Prostate gland (tissue), 2 donors: ENCODE results near the gene SHISA8.

Source experiments
- CTCF ChIP-seq, 4 experiments: fragments of 200-600 bp in 2 of 4; fragments of 450-650 bp in 2 of 4; sonication (generic) in 2 of 4; IDR thresholded peaks; 1 replicate in 3 of 4; 2 replicates in 1 of 4; pipeline ENCODE4 v1.5.1; 2016 to 2019; ENCODE audit warnings: antibody characterized with exemption in 4 of 4, mild to moderate bottlenecking in 2 of 4, moderate library complexity in 2 of 4
- POLR2A ChIP-seq: fragments of 450-650 bp; IDR thresholded peaks from one replicate; pipeline ENCODE4 v1.6.1; 2016; ENCODE audit warnings: antibody characterized with exemption, mild to moderate bottlenecking
- POLR2AphosphoS5 ChIP-seq: sonication (generic); formaldehyde crosslinking; IDR thresholded peaks from one replicate; pipeline ENCODE4 v1.6.1; 2017; ENCODE audit warnings: antibody characterized with exemption

- TF ChIP-seq CTCF (IDR thresholded peaks at IDR 0.05) (no peak), POLR2A (no peak), POLR2AphosphoS5 (no peak)
Observed at GRCh38 chr22:41885516-41885915, 29.4 kb downstream of the SHISA8 start.
